GM23338 (cell line): ENCODE data around the gene SYNE1. TPM values are rescaled to one million over a fixed set of nuclear protein-coding genes. Genes with fewer than 3 reads are reported as not detected.

Source experiments
- ATAC-seq: fragments of 200-7000 bp; cut with Tn5 transposase; 3 replicates; pipeline ENCODE4 v1.9.1; 2020
- DNase-seq: peaks from one replicate; pipeline ENCODE4 v3.0.0-alpha.2; 2015; ENCODE audit warnings: low spot score
- H2AFZ ChIP-seq: fragments of 200-600 bp; sonication (generic); 2 replicates; pipeline ENCODE4 v1.8.0; 2016; ENCODE audit warnings: antibody characterized with exemption, mild to moderate bottlenecking, moderate library complexity
- H3F3A ChIP-seq: fragments of 200-600 bp; sonication (generic); replicated peaks from 2 replicates; pipeline ENCODE4 v1.8.0; 2017; ENCODE audit warnings: antibody characterized with exemption, mixed run types, low read depth
- H3K27ac ChIP-seq: fragments of 200-600 bp; sonication (generic); 2 replicates; pipeline ENCODE4 v1.6.1; 2016; ENCODE audit warnings: low read depth
- H3K27me3 ChIP-seq: fragments of 200-600 bp; sonication (generic); 2 replicates; pipeline ENCODE4 v1.8.0; 2016; ENCODE audit warnings: mild to moderate bottlenecking, mixed run types, moderate library complexity; ENCODE audit not compliant: insufficient read depth
- H3K36me3 ChIP-seq: fragments of 200-600 bp; sonication (generic); 2 replicates; pipeline ENCODE4 v1.8.0; 2016; ENCODE audit warnings: mild to moderate bottlenecking; ENCODE audit not compliant: insufficient read depth
- H3K4me1 ChIP-seq: fragments of 200-600 bp; sonication (generic); 2 replicates; pipeline ENCODE4 v1.8.0; 2016; ENCODE audit warnings: mild to moderate bottlenecking, moderate library complexity; ENCODE audit not compliant: insufficient read depth
- H3K4me2 ChIP-seq: fragments of 200-600 bp; sonication (generic); 2 replicates; pipeline ENCODE4 v1.7.1; 2017; ENCODE audit warnings: mixed run types
- H3K4me3 ChIP-seq: fragments of 200-600 bp; sonication (generic); 2 replicates; pipeline ENCODE4 v1.6.1; 2016; ENCODE audit warnings: mixed run types
- H3K79me2 ChIP-seq: fragments of 200-600 bp; sonication (generic); replicated peaks from 2 replicates; pipeline ENCODE4 v1.8.0; 2017; ENCODE audit warnings: mild to moderate bottlenecking; ENCODE audit not compliant: insufficient read depth
- H3K9me2 ChIP-seq: fragments of 200-600 bp; sonication (generic); 2 replicates; pipeline ENCODE4 v1.8.0; 2017; ENCODE audit not compliant: insufficient read depth
- H4K20me1 ChIP-seq: fragments of 200-600 bp; sonication (generic); replicated peaks from 2 replicates; pipeline ENCODE4 v1.8.0; 2017; ENCODE audit warnings: mild to moderate bottlenecking; ENCODE audit not compliant: insufficient read depth
- H3K27ac Mint-ChIP-seq: 2 replicates; pipeline ENCODE4 v1.8.0; 2020; ENCODE audit warnings: inconsistent platforms, mild to moderate bottlenecking, moderate library complexity, mixed read lengths
- H3K27me3 Mint-ChIP-seq: 3 replicates; pipeline ENCODE4 v1.8.0; 2022; ENCODE audit warnings: low read depth, mild to moderate bottlenecking, moderate library complexity, mixed read lengths, inconsistent platforms; ENCODE audit not compliant: insufficient read depth, poor library complexity
- H3K36me3 Mint-ChIP-seq: 3 replicates; pipeline ENCODE4 v1.8.0; 2021; ENCODE audit warnings: low read depth, mild to moderate bottlenecking, inconsistent platforms, moderate library complexity, mixed read lengths
- H3K4me1 Mint-ChIP-seq: 3 replicates; pipeline ENCODE4 v1.8.0; 2020; ENCODE audit warnings: mild to moderate bottlenecking, inconsistent platforms, mixed read lengths
- H3K4me3 Mint-ChIP-seq: 3 replicates; pipeline ENCODE4 v1.8.0; 2021; ENCODE audit warnings: moderate library complexity, mild to moderate bottlenecking, inconsistent platforms, mixed read lengths
- H3K9me3 Mint-ChIP-seq: 3 replicates; pipeline ENCODE4 v1.8.0; 2020; ENCODE audit warnings: moderate library complexity, mild to moderate bottlenecking, inconsistent platforms, mixed read lengths
- CREB1 ChIP-seq: fragments of 250-450 bp; sonication (Bioruptor Pico); IDR thresholded peaks from 2 replicates; pipeline ENCODE4 v1.5.0; 2020; ENCODE audit warnings: low read depth, mild to moderate bottlenecking, moderate library complexity
- CTCF ChIP-seq, 2 experiments: fragments of 200-600 bp in 1 of 2; sonication (generic) in 1 of 2; conservative IDR thresholded peaks; 2 replicates each; pipeline versions ENCODE4 v1.5.1 to v1.6.1; 2016 to 2017; ENCODE audit warnings: antibody characterized with exemption in 2 of 2, low read depth in 2 of 2, mild to moderate bottlenecking in 2 of 2, moderate library complexity in 1 of 2
- ETS1 ChIP-seq: IDR thresholded peaks from 2 replicates; pipeline ENCODE4 v1.6.1; 2016; ENCODE audit warnings: antibody characterized with exemption
- EZH2 ChIP-seq: fragments of 200-600 bp; sonication (generic); IDR thresholded peaks from one replicate; pipeline ENCODE4 v1.8.0; 2017; ENCODE audit warnings: antibody characterized with exemption, mild to moderate bottlenecking, low read depth; ENCODE audit not compliant: unreplicated experiment
- EZH2phosphoT487 ChIP-seq: fragments of 200-600 bp; sonication (generic); IDR thresholded peaks from one replicate; pipeline ENCODE4 v1.8.1; 2018; ENCODE audit warnings: antibody characterized with exemption; ENCODE audit not compliant: unreplicated experiment
- JUNB ChIP-seq: IDR thresholded peaks from one replicate; pipeline ENCODE4 v1.6.1; 2016; ENCODE audit warnings: antibody characterized with exemption; ENCODE audit not compliant: unreplicated experiment
- NANOG ChIP-seq: IDR thresholded peaks from 2 replicates; pipeline ENCODE4 v1.6.1; 2016; ENCODE audit warnings: antibody characterized with exemption, borderline replicate concordance
- POLR2AphosphoS5 ChIP-seq: IDR thresholded peaks from 2 replicates; pipeline ENCODE4 v1.6.1; 2016; ENCODE audit warnings: antibody characterized with exemption, low read depth
- REST ChIP-seq: IDR thresholded peaks from one replicate; pipeline ENCODE4 v1.6.1; 2018; ENCODE audit warnings: antibody characterized with exemption; ENCODE audit not compliant: unreplicated experiment
- STAT1 ChIP-seq: IDR thresholded peaks from one replicate; pipeline ENCODE4 v1.6.1; 2016; ENCODE audit warnings: antibody characterized with exemption; ENCODE audit not compliant: unreplicated experiment
- ZNF114 ChIP-seq: fragments of 250-450 bp; sonication (Bioruptor Pico); IDR thresholded peaks from 2 replicates; pipeline ENCODE4 v1.5.0; 2020; ENCODE audit warnings: mild to moderate bottlenecking, moderate library complexity
- ZNF331 ChIP-seq: fragments of 250-450 bp; sonication (Bioruptor Pico); IDR thresholded peaks from 2 replicates; pipeline ENCODE4 v1.5.0; 2020; ENCODE audit warnings: low read depth, mild to moderate bottlenecking, moderate library complexity
- ZNF462 ChIP-seq: fragments of 250-450 bp; sonication (Bioruptor Pico); IDR thresholded peaks from 2 replicates; pipeline ENCODE4 v1.5.0; 2020; ENCODE audit warnings: mild to moderate bottlenecking, moderate library complexity
- polyA plus RNA-seq: library from polyadenylated mRNA; unstranded; fragments of >200 nt; fragmentation: Nextera tagmentation; extraction: Ambion mirVana; gene quantifications from 2 replicates; pipeline ENCODE4 v1.2.1, GENCODE V29; 2016
- total RNA-seq: library from RNA; depleted of rRNA; stranded (reverse); fragments of >200 nt; shearing (Covaris generic); gene quantifications from 2 replicates; pipeline ENCODE4 v1.2.3, GENCODE V29; 2014

The SYNE1 gene
- total and polyA plus RNA-seq, 2 experiments from 2014 or later, result 3.9 to 13.6 TPM

- Histone ChIP-seq H3K4me3 (no peak overlapping the region), H3K27me3 (no peaks in the 10 kb centered on the region), H3K9me2 (peaks cover 3% of the 10 kb centered on the region; the same call in 1 of the 2 replicates), H2AFZ (no peak overlapping the region), H3K79me2 (no peaks in the 10 kb centered on the region), H3K4me1 (no peaks in the 10 kb centered on the region), H4K20me1 (no peaks in the 10 kb centered on the region), H3K4me2 (no peak overlapping the region), H3K27ac (no peak overlapping the region), H3K36me3 (peaks cover 15% of the 10 kb centered on the region), H3F3A (no peaks in the 10 kb centered on the region)
- no peak overlapping the region for H3K27ac Mint-ChIP-seq
- peaks cover 17% of the 10 kb centered on the region for H3K9me3 Mint-ChIP-seq
- DNase-seq (no peak), ATAC-seq (no peak)
- no peaks in the 10 kb centered on the region for H3K4me1 Mint-ChIP-seq
- H3K4me3 Mint-ChIP-seq, result no peak overlapping the region
- peaks cover 4% of the 10 kb centered on the region for H3K27me3 Mint-ChIP-seq
- peaks cover 32% of the 10 kb centered on the region for H3K36me3 Mint-ChIP-seq
- no peak for TF ChIP-seq CTCF (conservative IDR thresholded peaks at IDR 0.05; ENCODE audit: low read depth in 2 of 2)
- no peak for TF ChIP-seq POLR2AphosphoS5
- TF ChIP-seq STAT1, result no peak
- no peak for TF ChIP-seq ZNF331
- no peak for TF ChIP-seq JUNB
- TF ChIP-seq ZNF114 (CRISPR knock-in tag), result no peak
- no peak for TF ChIP-seq EZH2
- TF ChIP-seq REST, result no peak
- no peak for TF ChIP-seq ETS1
- no peak for TF ChIP-seq CREB1 (CRISPR knock-in tag)
- TF ChIP-seq NANOG, result no peak
- TF ChIP-seq ZNF462 (CRISPR knock-in tag), result no peak
- no peak for TF ChIP-seq EZH2phosphoT487
These were observed 416.4 kb downstream of the SYNE1 start for GRCh38 chr6:152220786-152221185.
